WI38 (cell line): ENCODE data around the gene CDCA3.
A peak's percentile ranks its signal among the peaks of the same experiment; 100 is the strongest.

Source experiments
- H3K4me3 ChIP-seq: 2 replicates; pipeline ENCODE4 v1.5.1; 2011; ENCODE audit warnings: low read depth, mild to moderate bottlenecking, control low read depth, low read length
- CTCF ChIP-seq: IDR thresholded peaks from 2 replicates; pipeline ENCODE4 v1.5.1; 2012; ENCODE audit warnings: low read depth, mild to moderate bottlenecking, control low read depth, low read length

Gene CDCA3

GRCh38 chr12:6827982-6828780, 22.9 kb downstream of the CDCA3 start, which contains the start of gene P3H3:
P3H3 (plus strand) TSS chr12:6828407; CDS start chr12:6828441, 34 bp downstream.
- peak within 1 kb of the TSS; percentile 91 for H3K4me3 ChIP-seq
- TF ChIP-seq CTCF, result no peak

DNA sequence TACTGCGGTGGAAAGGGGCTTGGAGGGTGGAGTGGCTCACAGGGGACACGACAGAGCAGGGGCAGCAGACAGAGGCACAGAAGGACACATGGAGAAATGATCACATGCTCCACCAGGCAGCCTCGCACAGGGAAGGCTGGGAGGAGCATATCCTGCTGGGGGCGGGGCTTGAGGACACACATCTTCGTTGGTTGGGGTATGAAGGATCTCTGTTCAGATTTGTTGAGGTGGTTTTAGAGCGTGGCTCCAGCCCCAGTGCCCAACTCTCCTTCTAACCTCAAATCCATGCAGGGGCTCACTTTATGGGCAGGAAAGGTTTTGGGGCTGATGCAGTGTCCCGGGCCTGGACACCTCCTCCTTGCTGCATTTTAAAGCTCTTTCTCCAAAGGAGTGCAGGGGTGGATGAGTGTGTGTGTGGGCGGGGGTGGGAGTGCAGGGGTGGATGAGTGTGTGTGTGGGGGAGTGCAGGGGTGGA, 23.6 kb downstream of the CDCA3 start:
- peak overlapping the region; percentile 33 for H3K4me3 ChIP-seq
- no peak for TF ChIP-seq CTCF

GRCh38 chr12:6826734-6827436, 24.2 kb downstream of the CDCA3 start:
- no peak for TF ChIP-seq CTCF
- H3K4me3 ChIP-seq, result no peak overlapping the region

- no peak for TF ChIP-seq CTCF
- no peak overlapping the region for H3K4me3 ChIP-seq
Measured at GRCh38 chr12:6826125-6826733, 24.9 kb downstream of the CDCA3 start.

DNA sequence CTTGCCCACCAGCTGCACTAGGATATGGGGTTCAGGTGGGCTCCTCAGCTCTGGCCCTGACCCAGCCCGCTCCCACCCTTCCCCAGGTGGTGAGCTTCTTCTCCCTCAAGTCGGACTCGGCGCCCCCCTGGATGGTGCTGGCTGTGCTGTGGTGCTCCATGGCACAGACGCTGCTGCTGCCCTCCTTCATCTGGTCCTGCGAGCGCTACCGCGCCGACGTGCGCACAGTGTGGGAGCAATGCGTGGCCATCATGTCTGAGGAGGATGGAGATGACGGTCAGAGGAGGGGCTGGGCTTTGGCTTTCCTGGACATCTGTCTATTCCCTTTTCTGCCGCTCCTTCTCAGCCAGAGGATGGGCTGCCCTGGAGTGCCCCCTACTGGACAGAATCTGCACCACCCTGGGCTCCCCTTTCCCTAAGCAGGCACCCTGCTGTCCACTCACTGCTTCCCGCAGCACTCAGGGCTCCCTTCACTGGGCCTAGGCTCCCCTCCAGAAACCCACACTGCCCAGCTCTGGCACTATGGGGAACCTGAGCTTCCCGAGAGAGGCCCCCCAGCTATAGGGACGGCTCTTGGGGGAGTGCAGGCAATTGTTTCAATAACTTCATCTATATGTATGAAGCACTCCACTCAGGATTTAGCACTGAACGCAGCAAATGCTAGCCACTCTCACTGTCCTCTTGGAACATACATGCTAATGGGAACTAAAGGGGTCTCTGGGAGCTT, 25.5 kb downstream of the CDCA3 start:
- H3K4me3 ChIP-seq, result 0 out of 2 replicates have a peak overlapping the region, but pooled peaks have one; percentile 13
- TF ChIP-seq CTCF, result peak; percentile 91

- H3K4me3 ChIP-seq, result no peak overlapping the region
- no peak for TF ChIP-seq CTCF
Measured at GRCh38 chr12:6824901-6825381, 26.1 kb downstream of the CDCA3 start.
